Heart left ventricle (tissue), 13 donors: ENCODE measurements around the gene FBXO46.

Experiments
- POLR2A ChIP-seq, 2 donors: fragments of 450-650 bp; IDR thresholded peaks; one replicate each; pipeline ENCODE4 v1.6.1; 2017; ENCODE audit warnings: antibody characterized with exemption in 2 of 2, mild to moderate bottlenecking in 2 of 2, moderate library complexity in 2 of 2
- TF ChIP-seq, protein P1 (sequence below), 12 donors: fragments of 200-600 bp; sonication (generic) in 4 of 12; IDR thresholded peaks; one replicate each; pipeline versions ENCODE4 v1.5.0 to v1.8.0; 2018 to 2022; ENCODE audit warnings: antibody characterized with exemption in 12 of 12, mild to moderate bottlenecking in 5 of 12
- donor health status: ischemic (EF 13 %, LVEDD 7.1; RV severe dilation, severe dysfunction).
- donor health status: DM: no; HTN: yes; CAD: no.
- donor health status: DM: no; HTN: no; CAD: no.
- donor health status: ischemic (EF 25% LVEDD 6.9; RV normal size, moderate dysfunction).
- donor health status: ischemic (EF 25% LVEDD 5.7; RV mildly dilated, moderate dysfunction).
- donor health status: ischemic (EF 35%, LVEDD 5.7; RV mildly dilated, moderate dysfunction).
- donor health status: nonischemic (EF 11% LVEDD 7.7; RV severe dilation, severe dysfunction).
- donor health status: DM: yes; HTN: yes; CAD: no.
- donor health status: PGD.
- donor health status: ischemic (EF 29% LVEDD 5.4; RV normal size, mild dysfunction).
- donor health status: nonischemic (EF 23%, LVEDD 6.1; RV moderate dilation, normal function).

DNA sequence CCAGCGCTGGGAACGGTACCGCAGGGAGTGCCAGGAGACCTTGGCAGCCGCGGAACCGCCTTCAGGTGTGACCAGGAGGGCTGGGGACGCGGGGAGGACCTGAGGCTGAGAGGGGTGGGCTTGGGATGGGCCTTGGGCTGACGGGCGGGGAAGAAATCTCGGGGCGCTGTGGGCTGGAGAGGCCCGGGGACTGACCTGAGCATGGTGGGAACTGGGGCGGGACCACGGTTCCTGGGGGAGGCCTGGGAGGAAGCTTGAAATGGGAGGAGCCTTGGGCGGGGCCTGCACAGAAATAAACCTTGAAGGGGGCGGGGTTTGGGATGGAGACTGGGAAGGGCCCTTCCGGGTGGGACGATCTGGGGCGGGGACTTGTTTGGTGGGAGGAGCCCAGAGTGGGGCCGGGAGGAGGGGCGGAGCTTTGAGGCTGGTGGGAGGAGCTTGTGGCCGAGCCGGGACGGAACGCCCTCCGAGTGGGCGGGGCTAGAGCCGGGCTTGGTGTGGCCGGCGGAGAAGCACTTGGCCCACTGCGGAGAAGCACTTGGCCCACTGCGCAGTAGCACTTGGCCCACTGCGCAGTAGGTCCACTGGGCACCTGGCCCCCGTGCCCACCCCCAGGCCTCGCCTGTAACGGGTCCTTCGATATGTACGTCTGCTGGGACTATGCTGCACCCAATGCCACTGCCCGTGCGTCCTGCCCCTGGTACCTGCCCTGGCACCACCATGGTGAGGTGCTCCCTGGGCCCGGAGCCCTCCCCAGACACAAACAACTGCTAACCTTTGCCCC is 59.8 kb downstream of the FBXO46 start:
- TF ChIP-seq POLR2A (IDR thresholded peaks at IDR 0.05) = no peak
- TF ChIP-seq, protein P1, sequence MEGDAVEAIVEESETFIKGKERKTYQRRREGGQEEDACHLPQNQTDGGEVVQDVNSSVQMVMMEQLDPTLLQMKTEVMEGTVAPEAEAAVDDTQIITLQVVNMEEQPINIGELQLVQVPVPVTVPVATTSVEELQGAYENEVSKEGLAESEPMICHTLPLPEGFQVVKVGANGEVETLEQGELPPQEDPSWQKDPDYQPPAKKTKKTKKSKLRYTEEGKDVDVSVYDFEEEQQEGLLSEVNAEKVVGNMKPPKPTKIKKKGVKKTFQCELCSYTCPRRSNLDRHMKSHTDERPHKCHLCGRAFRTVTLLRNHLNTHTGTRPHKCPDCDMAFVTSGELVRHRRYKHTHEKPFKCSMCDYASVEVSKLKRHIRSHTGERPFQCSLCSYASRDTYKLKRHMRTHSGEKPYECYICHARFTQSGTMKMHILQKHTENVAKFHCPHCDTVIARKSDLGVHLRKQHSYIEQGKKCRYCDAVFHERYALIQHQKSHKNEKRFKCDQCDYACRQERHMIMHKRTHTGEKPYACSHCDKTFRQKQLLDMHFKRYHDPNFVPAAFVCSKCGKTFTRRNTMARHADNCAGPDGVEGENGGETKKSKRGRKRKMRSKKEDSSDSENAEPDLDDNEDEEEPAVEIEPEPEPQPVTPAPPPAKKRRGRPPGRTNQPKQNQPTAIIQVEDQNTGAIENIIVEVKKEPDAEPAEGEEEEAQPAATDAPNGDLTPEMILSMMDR (IDR thresholded peaks at IDR 0.05) = no peak
